Stimulated activated CD4-positive, alpha-beta T cell treated with anti-CD3 and anti-CD28 coated beads, TNF-alpha, amount 100 ng/mL, for 24 hours (primary cell): ENCODE results near the gene GATA5.

Source experiments
- DNase-seq, 3 experiments: peaks; one replicate each; pipeline ENCODE4 v3.0.0-alpha.2; 2020; ENCODE audit warnings: low read depth in 3 of 3

The GATA5 gene

DNA sequence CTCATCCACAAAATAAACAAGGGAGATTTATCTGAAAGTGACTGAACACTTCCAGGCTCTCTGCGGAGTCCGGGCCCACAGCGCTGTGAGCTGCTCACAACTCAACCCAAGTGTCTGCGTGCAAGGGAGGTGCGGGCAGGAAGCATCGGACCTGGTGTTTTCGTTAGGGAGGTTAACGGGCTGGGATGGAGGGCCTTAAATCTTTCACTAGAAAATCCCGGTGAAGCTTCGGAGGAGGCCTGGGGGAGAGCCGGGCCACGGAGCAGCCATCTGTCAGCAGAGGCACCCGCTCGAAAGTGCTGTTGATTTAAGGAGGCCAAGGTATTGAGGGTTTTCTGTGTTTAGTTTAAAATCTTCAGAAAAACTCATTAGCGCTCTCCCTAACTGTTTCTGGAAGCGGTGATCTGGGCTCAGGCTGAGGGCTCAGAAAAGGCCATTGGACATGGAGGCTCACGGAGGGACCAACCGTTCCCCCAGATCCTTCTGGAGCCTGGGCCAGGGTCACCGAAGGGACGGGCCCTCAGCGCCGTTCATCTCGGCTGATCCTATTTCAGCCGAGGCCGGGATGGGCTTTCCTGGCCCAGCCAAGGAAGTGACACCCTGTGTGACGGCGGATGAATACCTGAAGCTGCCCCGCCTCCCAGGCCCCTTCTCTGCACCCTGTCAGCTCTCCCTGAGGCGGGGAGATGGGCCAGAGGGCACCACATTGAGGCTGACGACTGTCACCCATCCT, 20.7 kb downstream of the GATA5 start:
- DNase-seq = no peak

DNA sequence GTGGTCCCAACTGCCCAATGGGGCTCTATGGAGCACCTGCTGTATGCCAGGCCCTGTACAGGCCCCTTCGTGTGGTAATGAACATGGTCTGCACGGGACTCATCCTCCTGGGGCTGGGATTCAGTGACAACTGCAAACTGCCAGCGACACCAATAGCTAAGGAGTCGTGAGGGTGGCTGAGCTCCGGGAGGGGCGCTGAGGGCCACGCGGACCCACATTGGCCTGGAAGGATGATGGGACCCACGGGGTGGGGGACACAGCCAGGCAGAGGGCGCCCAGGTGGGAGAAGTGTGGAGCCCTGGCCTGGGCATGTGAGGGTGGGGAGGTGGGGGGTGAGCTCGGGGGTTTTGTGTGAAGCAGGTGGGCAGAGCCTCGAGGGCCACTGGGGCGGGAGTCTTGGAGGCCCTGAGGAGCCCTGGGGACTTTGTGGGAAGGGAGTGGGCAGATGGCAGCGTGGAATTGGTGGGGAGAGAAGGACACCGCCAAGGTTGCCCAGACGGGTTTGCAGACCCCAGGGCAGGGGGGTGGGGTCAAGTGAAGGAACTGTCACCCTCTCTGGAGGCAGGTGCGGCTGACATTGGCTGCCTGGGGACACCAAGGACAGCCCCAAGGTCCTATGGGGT, 22.5 kb downstream of the GATA5 start:
- no peak for DNase-seq

DNA sequence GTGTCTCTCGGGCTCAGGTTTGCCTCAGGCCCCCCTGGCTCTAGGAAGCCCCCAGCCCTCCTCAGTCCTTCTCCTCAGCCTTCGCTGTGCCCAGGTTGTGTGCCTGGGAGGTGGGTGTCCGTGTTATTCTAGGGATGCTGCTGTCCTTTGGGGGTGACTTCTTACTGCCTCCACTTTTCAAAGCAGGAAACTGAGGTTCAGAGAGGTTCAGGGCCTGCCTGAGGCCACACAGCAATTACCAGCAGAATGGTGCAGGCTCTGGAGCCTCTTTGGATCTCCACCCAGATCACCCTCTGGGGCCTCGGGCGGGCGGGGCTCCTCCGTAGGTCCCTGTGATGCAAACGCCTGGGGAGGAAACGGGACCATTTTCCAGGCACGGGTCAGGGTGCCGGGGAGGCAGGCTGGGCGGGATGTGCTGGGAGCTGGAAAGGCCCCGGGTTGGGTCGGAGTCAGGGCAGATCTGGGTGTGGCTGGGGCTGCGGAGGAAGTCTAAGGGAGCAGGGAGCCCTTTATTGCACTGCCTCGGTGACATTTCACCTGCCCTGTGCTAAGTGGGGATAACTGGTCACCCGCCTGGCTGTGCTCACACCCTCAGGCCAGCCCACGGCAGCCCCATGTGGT, 23.2 kb downstream of the GATA5 start:
- DNase-seq = no peak

DNA sequence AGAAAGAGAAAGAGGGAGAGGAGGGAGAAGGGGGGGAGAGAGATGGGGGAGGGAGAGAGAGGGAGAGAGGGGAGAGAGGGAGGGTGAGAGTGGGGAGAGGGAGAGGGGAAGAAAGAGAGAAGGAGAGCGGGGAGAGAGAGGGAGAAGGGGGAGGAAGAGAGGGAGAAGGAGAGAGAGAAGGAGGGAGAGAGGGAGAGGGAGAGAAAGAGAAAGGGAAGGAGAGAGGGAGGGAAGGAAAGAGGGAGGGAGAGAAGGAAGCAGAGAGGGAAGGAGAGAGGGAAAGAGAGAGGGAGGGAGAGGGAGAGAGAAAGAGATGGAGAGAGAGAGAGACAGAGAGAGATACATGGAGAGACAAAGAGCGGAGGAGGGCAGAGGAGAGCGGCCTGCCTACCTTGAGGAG, 23.8 kb downstream of the GATA5 start:
- no peak for DNase-seq

DNA sequence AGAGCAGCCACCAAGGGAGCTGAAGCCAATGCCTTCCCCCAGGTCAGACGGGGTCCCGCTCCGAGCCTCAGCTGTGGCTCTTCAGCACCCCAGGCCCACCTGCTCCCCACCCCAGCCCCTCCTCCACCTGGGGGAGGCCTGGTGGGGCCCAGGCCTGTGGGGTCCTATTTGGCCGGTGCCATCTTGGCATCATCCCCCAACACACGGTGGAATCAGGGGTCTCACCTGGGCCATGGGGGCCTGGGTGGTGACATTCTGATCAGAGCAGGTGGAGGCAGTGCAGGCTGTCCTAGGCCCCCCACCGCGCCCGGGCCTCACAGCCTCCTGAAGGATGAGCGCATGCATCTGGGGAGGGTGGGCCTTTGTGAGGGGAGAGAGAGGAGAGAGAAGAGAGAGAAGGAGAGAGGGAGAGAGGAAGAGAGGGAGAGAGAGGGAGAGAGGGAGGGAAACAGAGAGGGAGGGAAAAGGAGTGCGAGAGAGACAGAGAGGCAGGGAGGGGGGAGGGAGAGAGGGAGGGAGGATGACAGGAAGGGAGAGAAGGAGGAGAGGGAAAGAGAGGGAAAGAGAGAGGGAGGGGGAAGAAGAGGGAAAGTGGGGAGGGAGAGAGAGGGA, 24.5 kb downstream of the GATA5 start:
- DNase-seq = no peak

DNA sequence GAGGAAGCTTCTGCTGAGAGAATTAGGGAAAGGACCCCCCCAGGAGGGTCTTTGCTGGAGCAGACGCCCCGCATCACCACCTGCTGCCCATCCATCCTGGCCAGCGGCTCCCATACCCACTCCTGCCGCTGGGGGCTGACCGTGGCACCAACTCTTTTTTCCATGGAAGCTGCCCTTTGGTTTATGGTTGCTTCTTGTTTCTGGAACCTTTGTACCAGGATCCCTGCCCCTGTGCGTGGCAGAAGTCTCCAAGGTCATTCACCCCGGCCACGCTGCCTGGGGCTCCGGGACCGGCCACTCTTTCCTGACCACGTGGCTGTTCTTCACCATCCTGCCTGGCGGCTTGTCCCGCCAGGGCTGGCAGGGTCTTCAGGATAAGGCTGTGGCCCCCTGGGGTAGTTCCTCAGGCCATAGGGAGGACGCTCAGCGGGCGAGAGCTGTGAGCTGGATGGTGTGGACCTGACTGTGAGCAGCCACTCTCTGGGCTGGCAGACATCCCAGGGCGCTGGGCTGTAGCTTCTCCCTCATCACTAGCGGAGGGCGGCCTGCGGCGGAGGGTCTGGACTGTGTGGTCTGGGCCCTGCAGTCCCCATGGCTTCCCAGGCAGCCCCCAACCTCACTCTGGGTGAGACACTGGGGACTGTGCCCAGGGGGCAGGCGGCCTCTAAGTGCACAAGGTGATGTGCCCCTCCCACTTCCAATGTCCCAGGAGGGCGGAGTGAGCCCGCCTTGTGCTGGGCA, 25.7 kb downstream of the GATA5 start:
- DNase-seq = no peak

DNA sequence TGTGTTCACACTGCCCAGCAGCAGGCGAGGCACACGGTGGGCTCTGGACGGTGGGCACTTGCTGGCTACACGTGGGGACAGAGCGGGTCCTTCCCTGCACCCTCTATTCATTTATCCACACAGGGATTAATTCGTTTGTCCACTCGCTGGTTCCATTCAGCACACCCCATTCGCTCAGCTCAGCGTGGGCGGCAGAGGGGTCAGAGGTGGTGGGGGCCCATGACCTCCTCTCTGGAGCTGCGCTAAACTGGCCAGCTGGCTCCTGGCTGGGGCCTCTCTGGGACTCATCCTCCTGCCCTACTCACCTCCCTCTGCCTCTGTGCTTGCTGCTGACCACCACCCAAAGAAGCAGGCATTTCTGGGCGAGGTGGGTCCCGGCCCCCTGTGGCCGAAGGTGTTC, 27.0 kb downstream of the GATA5 start:
- no peak for DNase-seq

DNA sequence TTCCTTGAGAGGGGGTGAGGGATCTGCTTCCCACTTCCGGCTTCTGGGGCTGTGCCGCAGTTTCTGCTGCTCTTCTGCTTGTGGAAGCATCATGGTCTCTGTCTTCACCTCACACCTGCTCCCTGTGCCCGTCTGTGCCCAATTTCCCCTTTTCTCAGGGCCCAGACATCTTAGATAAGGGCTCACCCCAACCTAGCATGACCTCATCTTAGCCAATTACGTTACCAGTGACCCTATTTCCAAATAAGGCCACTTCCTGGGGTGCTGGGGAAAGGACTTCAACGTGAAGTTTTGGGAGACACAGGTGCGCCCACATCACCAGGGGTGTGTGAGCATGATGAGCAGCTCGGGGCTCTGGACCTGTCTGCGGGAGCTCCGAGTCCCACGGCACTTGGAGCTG, 27.8 kb downstream of the GATA5 start:
- no peak for DNase-seq

DNA sequence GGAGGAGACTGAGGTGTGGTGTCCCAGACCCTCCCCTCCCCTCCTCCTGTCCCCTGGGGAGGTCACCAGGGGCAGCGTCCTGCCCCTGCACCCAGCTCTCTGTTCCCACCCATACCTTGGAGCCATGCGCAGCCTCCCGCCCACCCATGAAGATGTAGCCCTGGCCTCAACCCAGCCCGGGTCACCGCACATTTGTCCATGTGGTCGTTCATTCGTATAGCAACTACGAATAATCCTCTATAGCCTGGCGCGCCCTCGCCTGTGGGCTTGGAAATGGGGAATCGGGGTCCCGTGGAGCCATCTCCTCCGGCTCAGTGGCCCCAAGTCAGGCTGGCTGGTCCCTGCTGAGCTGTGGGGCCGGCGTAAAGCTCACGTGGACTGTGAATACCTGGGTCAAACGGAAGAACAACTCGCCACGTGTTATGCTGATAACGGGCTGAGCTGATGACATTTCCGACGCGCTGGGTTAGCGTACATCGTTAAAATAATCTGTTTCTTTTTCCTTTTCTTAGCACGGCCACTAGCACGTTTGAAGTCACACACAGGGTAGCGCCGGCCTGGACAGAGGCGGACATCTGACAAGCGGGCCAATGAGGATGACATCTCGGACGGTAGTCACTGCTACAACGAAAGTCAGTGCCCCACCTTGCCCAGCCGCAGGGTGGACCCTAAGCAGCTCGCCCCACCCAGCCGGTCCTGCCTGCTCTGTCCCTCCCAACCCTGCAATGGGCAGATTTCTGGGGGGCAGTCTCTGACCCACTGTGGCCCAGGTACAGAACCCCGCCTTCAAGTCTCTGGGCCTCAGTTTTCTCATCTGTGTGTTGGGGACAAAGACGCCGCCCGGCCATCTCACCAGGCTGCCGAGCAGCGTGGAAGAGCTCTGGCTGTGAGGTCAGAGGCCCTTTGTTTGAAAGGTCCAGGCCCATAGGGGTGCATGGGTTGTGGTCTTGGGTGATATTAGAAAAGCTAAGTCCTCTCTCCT, 28.6 kb downstream of the GATA5 start:
- no peak for DNase-seq

DNA sequence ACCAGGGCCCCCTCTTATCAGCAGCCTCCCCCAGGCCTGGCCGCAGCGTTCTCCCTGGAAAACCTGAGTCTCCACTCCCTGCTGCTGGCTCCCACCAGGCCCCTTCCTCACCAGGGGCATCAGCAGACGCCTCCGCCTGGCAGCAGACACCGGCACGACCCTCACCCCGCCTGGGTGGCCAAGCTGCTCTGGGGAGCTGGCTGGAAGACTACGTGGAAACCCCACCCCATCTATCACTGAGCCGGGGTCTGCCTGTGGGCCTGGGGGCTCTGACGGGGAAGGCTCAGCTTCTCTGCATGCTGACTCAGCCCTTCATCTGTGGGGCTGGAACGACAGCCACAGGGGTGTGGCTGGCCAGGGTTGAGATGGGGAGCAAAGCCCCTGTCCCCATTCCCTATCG, 29.3 kb downstream of the GATA5 start:
- DNase-seq = no peak

DNA sequence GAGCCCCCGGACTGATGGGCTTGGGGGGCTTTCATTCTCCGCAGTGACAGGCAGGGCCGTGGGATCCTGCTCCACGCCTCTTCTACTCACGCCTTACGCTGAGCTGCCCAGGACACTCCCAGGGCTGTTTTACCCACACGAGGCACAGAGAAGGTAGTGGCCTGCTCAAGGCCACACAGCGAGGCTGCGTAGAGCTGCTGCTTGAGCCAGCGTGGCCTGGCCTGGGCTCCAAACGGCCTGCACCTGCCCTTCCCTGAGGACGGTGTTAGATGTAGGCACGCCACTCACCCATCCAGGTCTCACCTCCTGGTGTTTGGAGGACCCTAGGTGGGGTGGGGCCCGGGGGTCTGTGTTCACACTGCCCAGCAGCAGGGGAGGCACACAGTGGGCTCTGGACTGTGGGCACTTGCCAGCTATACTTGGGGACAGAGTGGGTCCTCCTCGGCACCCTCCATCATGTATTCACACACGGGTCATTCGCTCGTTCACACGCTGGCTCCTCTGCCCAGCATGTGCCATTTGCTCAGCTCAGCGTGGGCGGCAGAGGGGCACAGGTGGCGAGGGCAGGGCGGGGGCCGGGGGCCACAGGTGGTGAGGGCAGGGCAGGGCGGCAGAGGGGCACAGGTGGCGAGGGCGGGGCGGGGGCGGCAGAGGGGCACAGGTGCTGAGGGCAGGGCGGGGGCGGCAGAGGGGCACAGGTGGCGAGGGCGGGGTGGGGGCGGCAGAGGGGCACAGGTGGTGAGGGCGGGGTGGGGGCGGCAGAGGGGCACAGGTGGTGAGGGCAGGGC, 30.0 kb downstream of the GATA5 start:
- no peak for DNase-seq

DNA sequence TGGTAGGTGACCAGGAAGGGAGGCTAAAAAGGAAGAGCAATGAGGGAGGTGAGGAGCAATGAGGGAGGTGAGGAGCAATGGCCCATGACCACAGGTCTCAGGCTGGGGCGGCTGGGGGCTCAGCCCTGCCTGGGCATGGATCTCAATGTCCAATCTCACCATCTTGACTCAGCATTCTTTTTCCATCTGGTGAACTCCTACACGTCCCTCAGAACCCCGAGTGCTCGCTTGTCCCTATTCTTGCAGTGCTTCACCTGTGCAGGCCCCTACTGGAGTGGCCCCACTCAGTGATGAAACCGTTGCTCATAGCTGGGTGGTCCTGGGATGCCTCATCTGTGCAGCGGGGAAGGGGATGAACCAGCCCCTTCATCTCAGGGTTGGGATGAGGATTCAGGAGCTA, 31.5 kb downstream of the GATA5 start:
- DNase-seq = no peak

DNA sequence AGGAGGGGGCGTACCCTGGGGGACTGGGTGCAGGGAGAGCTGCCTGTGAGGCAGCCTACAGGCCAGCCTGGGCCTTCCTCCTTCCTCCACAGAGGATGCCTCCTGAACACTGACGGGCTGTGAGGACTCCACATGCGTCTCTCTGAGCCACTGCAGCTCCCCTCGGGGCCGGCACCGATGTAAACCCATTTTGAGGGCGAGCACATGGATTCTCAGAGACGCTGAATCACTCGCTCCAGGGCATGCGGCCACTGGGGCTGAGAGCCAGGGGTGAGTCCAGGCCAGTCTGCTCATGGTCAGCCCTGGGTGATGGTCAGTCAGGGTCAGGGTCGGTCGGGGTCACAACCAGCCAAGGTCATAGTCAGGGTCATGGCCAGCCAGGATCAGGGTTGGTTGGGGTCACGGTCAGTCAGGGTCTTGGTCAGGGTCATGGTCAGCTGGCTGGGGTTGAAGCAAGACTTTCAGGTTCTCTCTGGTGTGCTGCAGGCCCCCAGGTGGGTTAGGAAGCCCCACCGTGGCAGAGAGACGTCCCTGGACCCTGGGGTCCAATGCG, 33.7 kb downstream of the GATA5 start:
- DNase-seq = no peak

DNA sequence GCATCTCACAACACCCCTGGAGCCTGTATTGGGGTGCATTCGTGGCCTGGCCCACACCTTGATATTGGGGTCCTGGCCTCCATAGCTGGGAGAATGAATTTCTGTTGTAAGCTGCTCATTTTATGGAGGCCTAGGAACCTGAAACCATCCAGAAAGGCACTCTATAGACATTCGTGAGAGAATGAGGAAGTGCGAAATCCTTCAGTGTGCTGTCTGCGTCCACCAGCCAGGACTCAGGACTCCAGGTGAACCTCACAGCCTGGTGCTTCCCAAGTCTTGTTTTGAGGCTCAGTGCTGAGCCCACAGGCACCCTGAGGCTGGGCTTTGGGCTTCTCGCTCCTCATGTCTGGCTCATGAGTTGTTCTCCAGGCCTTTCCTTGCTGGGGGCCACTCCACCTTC, 36.6 kb downstream of the GATA5 start:
- DNase-seq = no peak

DNA sequence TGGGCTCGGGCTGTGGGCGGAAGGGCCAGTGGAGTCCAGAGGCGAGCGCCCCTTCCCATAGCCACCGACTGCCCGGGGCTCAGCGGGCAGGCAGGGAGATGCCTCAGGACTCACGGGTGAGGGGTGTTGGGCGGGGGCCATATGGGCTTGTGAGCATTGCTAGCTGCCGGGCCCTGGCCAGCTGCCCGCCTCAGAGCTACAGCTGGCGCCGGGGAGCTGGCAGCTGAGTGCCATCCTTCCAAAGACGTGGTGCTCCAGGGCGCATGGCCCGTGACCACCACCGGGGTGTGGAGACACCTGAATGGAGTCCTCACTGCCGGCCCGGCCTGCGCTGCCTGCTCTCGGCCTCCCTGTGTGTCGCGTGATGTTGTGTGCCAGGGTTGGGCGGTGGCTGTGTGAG, 37.9 kb downstream of the GATA5 start:
- DNase-seq = no peak

DNA sequence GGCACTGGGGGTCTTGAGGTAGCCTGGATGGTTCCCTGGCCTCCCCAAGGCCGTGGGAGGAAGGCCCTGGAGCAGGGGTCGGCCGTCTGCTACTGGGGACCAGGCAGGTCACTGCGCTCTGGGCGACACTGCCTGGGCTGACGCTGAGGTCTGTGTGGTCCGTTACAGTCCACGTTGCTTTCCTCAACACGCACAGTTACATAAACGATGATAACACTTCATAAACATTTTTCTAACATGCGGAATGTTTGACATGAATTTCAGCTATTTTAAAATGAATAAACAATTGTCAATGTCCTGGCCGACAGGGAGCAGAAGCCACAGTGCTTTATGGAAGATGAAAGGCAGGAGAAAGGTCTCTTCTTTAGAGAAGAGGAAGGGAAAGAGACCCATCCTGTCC, 38.3 kb downstream of the GATA5 start:
- DNase-seq = no peak

DNA sequence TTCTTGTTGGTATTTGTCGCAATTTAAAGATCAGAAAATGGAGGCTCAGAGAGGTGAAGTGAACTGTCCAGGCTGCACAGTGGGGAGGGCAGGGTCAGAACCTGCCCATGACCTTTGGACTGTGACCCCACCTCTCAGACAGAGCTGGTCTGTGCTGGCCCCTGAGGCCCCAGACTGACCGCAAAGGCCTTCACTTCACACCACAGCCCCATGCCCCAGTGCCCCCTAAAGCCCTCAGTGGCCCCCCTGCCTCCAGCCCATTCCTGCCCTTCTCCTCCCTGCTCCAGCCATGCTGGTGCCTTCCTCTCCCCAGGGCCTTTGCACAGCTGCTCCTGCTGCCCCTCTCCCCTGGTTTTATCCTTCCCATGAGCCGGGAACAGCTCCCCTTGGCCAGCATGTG, 39.1 kb downstream of the GATA5 start:
- DNase-seq = no peak

DNA sequence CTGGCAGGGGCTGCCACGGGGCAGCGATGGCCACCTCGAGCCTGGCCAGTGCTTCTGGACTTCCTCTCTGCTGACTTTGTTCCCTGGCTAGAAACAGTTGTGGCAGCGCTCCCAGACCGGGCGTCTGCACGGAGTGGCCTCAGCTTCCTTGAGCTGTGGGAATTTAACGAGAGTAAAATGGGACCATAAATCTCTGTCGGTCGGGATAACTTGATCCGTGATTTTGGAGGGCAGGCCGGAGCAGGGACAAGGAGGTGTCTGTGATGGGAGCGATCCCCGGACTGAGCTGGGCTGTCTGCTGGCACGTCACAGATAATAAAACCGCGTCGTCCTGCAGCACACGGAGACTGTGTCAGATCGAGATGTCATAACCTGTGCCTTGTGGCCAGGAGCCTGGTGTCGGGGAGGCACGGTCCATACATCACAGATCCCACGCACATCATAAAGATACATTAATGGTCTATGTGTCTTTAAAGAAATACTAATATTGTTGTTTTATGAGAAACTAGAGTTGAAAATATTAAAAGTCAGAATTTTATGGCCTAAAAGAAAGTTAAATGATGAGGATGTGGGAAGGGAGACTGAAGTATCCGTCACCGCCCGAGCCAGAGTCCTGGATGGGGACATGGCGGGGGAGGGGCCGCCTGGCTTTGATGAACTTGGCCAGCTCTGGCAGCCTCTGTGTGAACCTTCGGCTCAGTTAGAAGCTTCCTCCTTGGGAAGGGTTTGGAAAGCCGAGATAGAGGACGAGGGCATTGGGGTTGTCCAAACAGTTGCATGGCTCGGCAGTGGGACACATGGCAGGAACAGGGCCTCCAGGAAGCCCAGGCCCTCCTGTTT, 41.9 kb downstream of the GATA5 start:
- DNase-seq = no peak

DNA sequence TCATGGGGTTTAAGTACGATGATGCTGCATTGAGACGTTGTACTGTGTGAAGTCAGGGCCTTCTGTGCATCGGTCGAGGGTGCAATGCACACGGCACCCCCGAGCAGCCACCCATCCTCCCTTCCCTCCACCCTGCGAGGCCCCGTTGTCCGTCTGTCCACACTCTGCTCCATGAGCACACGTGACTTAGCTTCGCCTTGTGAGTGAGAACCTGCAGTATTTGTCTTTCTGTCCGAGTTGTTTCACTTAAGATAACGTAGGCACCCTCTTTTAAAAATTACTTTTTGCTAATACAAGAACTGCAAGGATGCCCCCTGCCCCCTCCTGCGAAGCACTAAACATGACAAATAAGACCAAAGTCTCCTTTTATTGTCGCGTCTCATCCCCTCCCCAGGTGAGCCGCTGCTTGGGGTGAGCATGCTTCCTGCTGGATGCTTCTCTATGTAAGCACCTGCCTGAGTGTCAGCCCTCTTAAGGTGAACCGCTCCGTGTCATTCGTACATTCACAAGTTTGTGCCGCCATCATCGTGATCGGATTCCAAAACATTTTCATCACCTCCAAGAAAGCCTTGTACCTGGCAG, 44.8 kb downstream of the GATA5 start:
- no peak for DNase-seq
